ENCODE results near the gene KRTAP12-1.
"Not testable (repeated sequence)": the region's sequence is repeated elsewhere in the genome, so short reads cannot be mapped to it uniquely, and the experiment has no call there.

Gene KRTAP12-1

DNA sequence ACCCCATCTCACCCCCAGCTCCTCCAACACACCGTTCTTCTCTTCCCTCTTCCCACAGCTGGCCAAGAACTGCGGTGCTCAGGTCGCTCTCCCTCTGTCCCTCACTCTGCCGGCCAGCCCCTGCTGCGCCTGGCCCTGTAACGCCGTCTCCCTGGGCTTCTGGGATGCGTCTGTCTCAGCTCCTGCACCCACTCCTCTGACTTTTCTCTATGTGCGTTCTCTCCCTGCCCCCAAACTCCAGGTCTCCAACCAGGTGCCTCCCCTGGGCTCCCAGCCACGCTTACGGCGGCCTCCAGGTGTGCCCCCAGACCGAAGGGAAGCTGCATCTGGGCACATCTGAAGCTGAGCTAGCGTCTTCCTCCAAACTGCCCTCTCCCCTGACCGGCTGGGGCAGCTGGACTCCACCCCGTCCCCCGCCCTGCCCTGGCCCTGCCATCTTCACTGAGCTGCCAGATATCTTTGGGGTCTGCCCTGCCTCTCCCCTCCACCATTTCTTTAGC, 17.6 kb upstream of the KRTAP12-1 start:
- DNase-seq (ENCODE audit: low read depth in 1 of 2, low spot score in 1 of 2): no peak

DNA sequence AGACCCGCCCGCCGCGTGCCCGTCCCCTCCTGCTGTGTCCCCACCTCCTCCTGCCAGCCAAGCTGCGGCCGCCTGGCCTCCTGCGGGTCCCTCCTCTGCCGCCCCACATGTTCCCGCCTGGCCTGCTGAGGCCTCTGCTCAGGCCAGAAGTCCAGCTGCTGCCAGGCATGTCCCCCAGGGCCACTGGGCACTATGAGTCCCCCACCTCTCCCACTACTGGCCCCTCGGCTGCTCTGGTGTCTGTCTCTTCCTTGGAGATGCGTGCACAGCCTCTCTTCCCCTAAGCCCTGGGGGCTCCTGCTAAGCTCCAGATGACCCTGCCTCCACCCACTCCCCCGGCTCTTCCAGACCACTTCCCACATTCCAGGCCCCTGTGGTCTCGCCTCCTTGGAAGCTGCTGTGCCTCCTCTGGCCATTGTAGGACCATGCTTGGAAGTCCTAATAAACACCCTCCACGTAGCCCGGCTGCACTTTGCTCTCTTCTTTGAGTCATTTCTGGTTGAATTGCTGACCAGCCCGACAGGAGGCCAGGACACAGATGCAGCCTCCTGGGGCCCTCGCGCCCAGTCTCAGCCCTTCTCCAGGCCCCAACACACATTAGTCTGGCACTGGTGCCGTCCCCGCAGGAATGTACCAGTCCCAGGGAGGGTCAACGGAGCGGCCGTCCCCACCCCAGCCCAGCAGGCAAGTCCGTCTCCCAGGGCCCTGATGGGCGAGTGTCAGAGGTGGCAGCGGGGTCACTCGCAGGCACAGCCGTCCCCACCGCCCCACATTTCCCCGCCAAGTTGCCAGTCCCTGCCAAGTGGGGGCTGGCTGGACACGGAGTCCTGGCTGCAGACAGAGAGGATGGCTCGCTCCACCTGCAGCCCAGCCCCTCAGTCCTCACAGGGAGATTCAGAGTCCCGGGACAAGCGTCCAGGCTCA, 16.1 kb upstream of the KRTAP12-1 start:
- no peak for DNase-seq (ENCODE audit: low read depth in 1 of 2, low spot score in 1 of 2)

DNA sequence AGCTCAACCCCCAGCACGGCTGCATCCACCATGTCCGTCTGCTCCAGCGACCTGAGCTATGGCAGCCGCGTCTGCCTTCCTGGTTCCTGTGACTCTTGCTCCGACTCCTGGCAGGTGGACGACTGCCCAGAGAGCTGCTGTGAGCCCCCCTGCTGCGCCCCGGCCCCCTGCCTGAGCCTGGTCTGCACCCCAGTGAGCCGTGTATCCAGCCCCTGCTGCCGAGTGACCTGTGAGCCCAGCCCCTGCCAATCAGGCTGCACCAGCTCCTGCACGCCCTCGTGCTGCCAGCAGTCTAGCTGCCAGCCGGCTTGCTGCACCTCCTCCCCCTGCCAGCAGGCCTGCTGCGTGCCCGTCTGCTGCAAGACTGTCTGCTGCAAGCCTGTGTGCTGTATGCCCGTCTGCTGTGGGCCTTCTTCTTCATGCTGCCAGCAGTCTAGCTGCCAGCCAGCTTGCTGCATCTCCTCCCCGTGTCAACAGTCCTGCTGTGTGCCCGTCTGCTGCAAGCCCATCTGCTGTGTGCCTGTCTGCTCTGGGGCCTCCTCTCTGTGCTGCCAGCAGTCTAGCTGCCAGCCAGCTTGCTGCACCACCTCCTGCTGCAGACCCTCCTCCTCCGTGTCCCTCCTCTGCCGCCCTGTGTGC, 15.3 kb upstream of the KRTAP12-1 start, which contains the start of gene KRTAP10-12:
Gene KRTAP10-12, plus strand, starts transcription at position 1 of the 639 bp plus-strand sequence. Its CDS starts 30 bp downstream, at position 31.
- not testable (repeated sequence) for DNase-seq (ENCODE audit: low read depth in 1 of 2, low spot score in 1 of 2)

DNA sequence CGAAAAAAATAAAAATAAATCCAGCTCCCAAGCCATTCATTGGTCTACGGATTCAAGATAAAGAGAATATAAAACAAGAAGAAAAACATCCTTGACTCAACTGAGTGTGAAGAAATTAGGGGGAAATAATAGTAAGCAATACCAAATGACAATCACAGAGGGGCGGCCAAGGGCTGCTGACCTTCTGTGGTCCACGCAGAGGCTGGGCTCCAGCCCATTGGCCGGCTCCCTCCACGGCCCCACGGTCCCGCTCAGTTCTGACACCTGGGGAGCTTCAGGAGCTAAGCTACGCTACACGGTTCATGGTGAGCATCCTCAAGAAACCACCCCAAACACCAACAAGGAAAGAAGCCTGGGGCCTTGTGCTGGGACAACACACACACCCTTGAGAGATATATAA, 14.6 kb upstream of the KRTAP12-1 start:
- DNase-seq (ENCODE audit: low read depth in 1 of 2, low spot score in 1 of 2): no peak

DNA sequence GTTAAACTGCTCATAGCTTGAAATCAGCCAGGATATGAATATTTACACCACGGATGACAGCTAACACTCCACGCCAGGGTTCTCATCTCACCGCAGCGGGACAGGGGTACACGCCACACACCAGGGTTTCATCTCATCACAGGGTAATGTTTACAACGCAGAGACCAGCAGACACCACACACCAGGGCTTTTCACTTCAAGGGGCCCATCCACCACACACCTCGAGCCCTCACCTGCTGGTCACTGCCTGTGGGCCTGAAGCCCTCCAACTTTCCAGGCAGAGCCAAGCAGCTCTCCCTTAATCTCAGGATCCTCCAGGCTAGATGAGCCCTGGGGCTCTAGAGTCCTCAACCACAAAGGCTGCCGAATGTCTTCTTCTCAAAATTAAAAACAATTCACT, 13.7 kb upstream of the KRTAP12-1 start:
- DNase-seq (ENCODE audit: low read depth in 1 of 2, low spot score in 1 of 2): no peak

DNA sequence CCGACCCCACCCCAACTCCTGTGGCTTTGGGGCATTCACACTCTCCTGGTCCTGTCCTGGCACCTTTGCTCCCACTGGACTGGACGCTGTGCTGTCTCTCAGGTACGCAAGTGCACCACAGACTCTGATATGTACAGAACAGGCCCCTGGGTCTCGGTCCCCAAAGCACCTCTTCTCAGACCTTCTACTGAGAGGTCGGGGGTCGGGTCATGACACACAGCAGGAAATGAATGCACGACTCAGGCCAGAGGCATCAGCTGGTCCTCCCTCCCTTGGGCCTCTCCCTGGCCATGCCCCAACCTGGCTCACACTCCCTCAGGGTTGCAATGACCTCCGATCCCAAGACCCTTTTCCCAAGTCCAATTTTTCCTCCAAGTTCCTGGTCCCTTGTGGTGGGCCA, 13.2 kb upstream of the KRTAP12-1 start:
- no peak for DNase-seq (ENCODE audit: low read depth in 1 of 2, low spot score in 1 of 2)

DNA sequence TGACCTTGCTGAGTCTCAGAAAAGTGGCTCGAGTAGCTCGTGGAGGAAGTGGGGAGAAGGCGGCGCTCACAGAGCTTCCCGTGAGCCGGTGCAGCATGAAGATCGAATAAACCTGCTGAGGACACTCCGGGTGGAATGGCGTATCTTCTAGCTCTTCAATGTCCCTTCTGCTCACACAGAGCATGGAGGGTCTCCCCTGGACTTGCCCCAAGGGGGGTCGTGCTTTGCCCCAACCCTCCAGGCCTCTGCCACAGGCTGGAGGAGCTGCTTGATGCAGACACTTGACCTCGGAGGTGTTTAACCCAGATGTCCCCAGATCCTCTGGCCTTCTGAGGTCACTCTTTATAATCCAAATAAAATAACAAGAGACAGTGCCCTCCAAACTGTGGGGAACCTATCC, 12.8 kb upstream of the KRTAP12-1 start:
- no peak for DNase-seq (ENCODE audit: low read depth in 1 of 2, low spot score in 1 of 2)

DNA sequence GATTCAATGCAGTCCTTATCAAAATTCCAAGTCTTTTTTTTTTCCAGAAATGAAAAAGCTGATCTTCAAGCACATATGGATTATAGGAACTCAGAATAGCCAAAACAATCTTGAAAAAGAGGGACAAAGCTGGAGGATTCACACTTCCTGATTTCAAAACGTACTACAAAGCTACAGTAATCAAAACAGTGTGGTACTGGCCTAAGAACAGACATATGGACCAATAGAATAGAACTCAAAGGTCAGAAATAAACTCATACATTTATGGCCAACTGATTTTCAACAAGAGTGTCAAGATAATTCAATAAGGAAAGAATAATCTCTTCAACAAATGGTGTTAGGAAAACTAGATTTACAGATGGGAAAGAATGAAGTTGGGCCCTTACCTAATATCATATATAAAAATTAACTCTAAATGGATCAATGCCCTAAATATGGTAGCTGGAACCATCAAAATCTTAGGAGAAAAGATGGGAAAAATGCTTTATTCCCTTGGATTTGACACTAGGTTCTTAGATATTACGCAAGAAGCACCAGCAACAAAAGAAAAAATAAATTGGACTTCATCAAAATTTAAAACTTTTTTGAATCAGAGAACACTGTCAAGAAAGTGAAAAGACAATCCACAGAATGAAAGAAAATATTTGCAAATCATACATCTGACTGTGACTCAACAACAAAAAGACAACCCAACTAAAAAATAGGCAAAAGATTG, 11.0 kb upstream of the KRTAP12-1 start:
- no peak for DNase-seq (ENCODE audit: low read depth in 1 of 2, low spot score in 1 of 2)

DNA sequence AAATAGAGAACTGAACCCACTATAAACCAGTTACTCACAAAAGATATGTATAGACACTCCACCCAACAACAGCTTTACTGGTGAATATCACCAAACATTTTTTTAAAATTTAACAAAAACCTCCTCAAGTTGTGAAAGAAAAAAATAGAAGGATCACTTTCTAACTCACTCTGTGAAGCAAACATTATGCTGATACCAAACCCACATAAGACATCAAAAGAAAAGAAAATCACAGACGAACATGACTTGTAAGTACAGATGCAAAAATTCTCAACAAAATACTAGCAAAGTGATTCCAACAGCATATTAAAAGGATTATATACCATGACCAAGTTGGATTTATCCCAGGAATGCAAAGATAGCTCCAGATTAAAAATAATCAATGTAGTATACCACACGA, 9.7 kb upstream of the KRTAP12-1 start:
- no peak for DNase-seq (ENCODE audit: low read depth in 1 of 2, low spot score in 1 of 2)

DNA sequence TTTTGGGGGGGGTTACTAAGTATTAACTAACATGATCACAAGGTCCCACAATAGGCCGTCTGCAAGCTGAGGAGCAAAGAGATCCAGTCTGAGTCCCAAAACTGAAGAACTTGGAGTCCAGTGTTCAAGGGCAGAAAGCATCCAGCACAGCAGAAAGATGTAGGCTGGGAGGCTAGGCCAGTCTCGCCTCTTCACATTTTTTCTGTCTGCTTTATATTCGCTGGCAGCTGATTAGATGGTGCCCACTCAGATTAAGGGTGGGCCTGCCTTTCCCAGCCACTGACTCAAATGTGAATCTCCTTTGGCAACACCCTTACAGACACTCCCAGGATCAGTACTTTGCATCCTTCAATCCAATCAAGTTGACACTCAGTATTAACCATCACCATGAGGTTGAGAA, 7.8 kb upstream of the KRTAP12-1 start:
- DNase-seq (ENCODE audit: low read depth in 1 of 2, low spot score in 1 of 2): not testable (repeated sequence)

DNA sequence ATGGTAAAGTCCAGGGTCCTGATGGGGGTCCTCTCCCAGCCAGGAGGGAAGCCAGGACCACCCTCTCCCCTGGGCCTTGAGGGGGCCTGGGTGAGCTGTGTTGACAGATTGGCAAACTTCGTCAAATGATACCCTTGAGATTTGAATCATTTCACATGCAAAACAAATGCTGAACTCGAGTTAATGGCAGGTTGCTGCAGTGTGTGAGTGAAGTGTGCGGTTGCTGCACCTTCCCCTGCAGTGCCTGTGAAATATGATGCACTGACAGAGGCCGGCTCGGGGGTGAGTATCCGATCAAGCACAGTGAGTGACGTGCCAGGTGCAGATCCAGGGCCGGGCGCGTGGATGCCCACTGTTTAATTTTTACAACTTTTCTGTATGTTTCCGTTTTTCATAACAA, 5.7 kb upstream of the KRTAP12-1 start:
- no peak for DNase-seq (ENCODE audit: low read depth in 1 of 2, low spot score in 1 of 2)

DNA sequence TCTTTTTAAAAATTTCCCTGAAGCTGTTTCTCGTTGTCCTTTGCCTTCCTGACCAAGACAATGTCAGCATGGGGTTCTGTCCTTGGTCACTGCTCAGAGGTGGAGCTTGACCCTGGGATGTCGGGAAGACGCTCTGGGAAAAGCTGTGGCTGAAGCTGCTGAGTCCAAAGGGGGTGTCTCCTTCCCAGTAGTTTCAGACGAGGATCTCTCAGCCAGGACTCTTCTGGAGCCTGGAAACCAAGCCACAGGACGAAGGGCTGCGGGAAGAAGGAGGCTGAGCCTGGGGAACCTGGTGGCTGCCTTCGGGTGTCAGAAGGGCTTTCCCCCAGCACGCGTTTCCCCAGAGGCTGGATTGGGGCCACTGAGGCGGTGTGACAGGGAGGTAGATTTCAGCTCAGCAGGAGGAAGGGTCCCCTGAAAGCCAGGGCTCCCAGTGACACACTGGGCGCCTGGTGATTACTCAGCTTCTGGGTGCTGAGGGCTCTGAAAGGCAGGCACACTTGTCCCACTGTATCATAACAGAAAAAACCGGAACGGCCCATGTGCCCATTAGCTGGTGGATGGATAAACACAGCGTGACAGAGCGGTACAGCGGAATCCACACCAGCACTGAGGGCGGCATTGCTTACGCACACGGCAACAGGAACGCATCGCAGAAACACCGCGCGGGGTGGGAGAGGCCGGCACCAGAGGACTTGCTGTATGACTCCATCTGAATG, 5.0 kb upstream of the KRTAP12-1 start:
- no peak for DNase-seq (ENCODE audit: low read depth in 1 of 2, low spot score in 1 of 2)

DNA sequence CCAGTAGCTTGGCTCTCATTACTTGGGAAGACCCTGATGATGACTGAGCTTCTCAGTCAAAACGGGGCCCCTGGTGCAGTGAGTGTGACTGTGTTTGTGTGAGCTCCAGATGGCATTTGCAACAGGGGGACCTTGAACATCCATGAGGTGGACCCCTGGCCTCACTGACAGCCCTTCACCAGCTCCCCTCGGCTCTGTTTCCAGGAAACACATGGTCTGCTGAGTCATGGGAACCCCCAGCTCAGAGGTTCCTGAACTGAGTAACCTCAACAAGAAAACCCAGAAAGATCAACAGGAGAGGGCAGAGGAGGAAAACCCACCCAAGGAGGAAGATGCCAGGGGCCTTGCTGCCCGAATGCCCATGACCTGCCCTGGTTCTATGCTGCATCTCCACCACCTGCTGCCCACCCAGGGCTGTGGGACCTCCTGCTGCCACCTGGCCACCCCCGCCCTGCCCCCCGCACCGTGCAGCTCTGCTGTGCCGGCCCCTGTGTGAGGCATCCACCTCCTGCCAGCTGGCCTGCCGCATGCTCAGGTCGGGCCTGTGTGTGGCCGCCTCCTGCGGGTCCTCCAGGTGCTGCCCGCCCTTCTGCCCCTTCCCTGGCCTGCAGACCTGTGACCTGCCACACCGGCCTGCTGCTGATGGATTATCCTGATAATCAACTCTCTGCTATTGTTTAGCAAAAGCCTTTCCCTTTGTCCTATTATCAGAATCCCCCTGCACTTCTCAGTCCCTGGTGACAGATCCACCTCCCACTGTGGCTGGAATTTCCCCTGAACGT, 4.2 kb upstream of the KRTAP12-1 start:
- DNase-seq (ENCODE audit: low read depth in 1 of 2, low spot score in 1 of 2): no peak

DNA sequence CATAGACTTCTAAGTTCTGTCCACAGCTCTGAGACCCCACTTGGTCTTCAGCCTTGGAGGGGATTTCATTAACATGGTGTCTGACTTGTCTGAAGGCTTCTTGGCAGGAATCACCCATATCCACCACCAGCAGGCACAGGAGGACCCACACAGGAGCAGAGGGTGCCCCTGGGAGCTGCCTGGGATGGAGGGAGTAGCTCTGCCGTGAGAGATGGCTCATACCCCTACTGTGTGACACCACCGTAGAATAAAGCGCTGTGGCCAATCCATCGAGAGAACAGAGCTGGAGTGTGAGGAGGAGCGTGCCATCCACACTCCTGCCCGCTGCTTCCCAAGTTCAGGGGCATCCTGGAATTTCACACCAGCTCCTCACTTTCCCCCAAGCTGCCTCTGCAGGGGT, 3.1 kb upstream of the KRTAP12-1 start:
- not testable (repeated sequence) for DNase-seq (ENCODE audit: low read depth in 1 of 2, low spot score in 1 of 2)

DNA sequence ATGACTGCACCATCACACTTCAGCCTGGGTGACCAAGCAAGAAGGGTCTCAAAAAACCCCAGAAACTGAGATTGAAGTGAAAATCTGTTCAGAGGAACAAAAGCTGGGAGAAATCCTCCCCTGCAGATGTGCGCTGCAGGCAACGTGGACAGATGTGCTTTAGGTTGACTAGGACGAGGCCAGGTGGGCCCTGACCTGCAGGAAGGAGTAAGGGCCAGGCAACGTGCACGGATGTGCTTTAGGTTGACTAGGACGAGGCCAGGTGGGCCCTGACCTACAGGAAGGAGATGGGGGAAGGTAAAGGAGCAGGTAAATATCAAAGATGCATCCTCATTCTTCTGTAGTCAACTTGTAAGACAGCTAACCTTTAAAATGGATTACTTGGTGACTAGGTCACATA, 2.5 kb upstream of the KRTAP12-1 start:
- DNase-seq (ENCODE audit: low read depth in 1 of 2, low spot score in 1 of 2): no peak

DNA sequence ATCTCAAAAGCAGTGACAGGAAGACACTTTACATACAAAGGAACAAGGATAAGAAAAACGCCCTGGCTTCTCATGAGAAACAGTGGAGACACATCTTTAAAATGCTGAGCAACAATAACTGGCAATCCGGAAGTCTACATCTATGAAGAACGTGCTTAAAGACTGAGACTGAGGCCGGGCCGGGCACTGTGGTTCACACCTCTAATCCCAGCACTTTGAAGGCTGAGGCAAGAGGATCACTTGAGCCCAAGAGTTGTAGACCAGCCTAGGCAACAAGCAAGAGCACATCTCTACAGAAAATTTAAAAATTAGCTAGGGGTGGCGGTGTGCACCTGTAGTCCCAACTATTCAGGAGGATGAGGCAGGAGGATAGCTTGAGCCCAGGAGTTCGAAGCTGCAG, 2.1 kb upstream of the KRTAP12-1 start:
- DNase-seq (ENCODE audit: low read depth in 1 of 2, low spot score in 1 of 2): no peak

DNA sequence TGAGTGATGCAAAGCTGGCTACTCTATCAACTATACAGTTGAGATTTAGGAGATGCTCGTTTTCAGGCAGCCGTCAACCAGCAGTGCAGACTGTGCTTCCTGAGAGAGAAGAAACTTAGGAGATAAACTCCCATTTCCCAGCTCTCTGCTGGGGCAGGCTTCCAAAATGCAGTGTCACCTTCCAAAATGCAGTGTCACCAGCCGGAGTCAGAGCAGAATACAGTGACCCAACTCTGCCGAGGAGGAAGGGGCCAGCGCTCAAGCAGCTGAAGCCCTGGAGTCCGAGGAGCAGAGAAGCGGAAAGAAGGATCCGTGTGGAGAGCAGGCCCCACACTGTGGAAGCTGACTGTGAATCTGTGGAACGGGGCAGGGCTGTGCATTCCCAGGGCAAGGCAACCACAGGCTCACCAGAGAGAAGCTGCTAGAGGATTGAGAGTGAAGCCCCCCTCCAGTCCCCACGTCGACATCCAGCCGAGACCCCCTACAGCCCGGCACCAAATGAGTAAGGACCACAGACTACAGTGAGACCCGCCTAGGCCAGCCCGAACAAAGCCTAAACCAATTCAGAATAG, 703 bp upstream of the KRTAP12-1 start:
- DNase-seq (ENCODE audit: low read depth in 1 of 2, low spot score in 1 of 2): no peak

DNA sequence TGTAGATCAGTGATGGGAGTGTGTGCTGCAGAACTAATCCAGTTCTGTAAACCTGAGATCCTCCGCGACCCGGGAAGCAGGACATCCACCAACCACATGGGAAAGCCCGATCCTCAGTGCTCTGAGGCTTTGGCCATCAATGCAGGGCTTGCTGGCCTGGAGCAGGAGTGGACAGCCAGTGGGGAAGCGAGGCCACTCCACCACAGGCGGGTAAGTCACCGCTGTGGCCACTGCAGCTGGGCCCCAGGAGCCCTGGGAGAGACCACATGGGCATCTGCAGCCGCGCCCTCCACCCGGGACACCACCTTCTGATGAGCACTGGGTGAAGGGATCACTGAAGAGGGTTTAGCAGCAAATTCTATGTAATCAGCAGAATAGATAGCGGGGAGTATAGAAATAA, 811 bp downstream of the KRTAP12-1 start:
- no peak for DNase-seq (ENCODE audit: low read depth in 1 of 2, low spot score in 1 of 2)

DNA sequence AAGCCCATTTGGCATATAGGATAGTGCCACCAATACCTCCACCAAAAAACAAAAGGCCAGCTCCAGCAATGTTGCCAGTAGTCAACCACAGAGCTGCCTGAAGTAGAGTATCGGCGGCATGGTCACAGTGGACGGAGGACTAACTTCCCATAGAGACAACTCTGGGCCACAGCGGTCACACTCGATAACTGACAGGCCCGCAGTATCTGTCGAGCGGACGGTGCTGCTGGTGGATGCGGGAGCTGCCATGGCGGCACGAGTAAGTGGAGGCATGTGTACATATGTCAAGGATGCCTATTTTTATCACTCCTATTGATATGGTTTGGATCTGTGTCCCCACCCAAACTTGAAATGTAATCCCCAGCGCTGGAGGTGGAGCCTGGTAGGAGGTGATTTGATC, 4.1 kb downstream of the KRTAP12-1 start:
- no peak for DNase-seq (ENCODE audit: low read depth in 1 of 2, low spot score in 1 of 2)

DNA sequence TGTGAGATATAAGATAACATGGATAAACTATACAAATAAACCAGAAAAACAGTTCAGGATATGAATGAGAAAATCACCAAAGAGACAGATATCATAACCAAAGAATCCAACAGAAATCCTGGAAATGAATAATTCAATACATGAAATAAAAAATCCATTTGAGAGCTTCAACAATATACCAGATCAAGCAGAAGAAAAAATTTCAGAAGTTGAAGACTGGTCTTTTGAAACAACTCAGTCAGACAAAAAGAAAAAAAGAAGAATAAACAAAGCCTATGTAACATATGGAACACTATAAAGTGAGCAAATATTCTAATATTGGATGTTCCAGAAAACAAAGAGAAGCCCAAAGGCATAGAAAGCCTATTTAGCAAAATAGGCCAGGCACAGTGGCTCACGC, 10.1 kb downstream of the KRTAP12-1 start:
- DNase-seq (ENCODE audit: low read depth in 1 of 2, low spot score in 1 of 2): no peak

All from activated CD4-positive, alpha-beta T cell treated with anti-CD3 and anti-CD28 coated beads, Interleukin-2, amount 50 U/mL, for 24 hours (primary cell).